Activated CD4-positive, alpha-beta T cell treated with anti-CD3 and anti-CD28 coated beads for 24 hours (primary cell): ENCODE data around the gene POC1B.

Experiments used
- DNase-seq, 2 donors: peaks; one replicate each; pipeline ENCODE4 v3.0.0-alpha.2; 2020; ENCODE audit warnings: low read depth in 2 of 2

The POC1B gene

GRCh38 chr12:89539426-89540223, 13.8 kb upstream of the POC1B start:
- no peak for DNase-seq

GRCh38 chr12:89538897-89539296, 13.1 kb upstream of the POC1B start:
- no peak for DNase-seq

GRCh38 chr12:89537389-89537788, 11.5 kb upstream of the POC1B start:
- no peak for DNase-seq

GRCh38 chr12:89529738-89530137, 3.9 kb upstream of the POC1B start:
- DNase-seq, result no peak

GRCh38 chr12:89528434-89528833, 2.6 kb upstream of the POC1B start:
- no peak for DNase-seq

GRCh38 chr12:89525305-89525823, 483 bp downstream of the POC1B start:
- peak; percentile 18 to 22 for DNase-seq

- peak; percentile 46 to 47 for DNase-seq
Measured at GRCh38 chr12:89524541-89525304, 1.1 kb downstream of the POC1B start, which contains the start of gene GALNT4. Gene GALNT4 (minus strand): TSS chr12:89524796. CDS start chr12:89524549, 247 bp downstream.

GRCh38 chr12:89523843-89524540, 1.9 kb downstream of the POC1B start:
- DNase-seq, result no peak

- DNase-seq, result no peak
Measured at GRCh38 chr12:89523393-89523792, 2.5 kb downstream of the POC1B start.

- DNase-seq, result no peak
Measured at GRCh38 chr12:89521364-89522223, 4.3 kb downstream of the POC1B start.

GRCh38 chr12:89517720-89518119, 8.1 kb downstream of the POC1B start:
- no peak for DNase-seq

GRCh38 chr12:89516633-89517032, 9.2 kb downstream of the POC1B start:
- DNase-seq, result no peak

- DNase-seq, result no peak
Measured at GRCh38 chr12:89514751-89515150, 11.1 kb downstream of the POC1B start.

- DNase-seq, result no peak
Measured at GRCh38 chr12:89513544-89513943, 12.3 kb downstream of the POC1B start.

- no peak for DNase-seq
Measured at GRCh38 chr12:89507015-89507824, 18.6 kb downstream of the POC1B start.

- DNase-seq, result no peak
Measured at GRCh38 chr12:89506050-89506449, 19.8 kb downstream of the POC1B start.

GRCh38 chr12:89504560-89505346, 21.1 kb downstream of the POC1B start:
- no peak for DNase-seq

- no peak for DNase-seq
Measured at GRCh38 chr12:89501793-89502192, 24.1 kb downstream of the POC1B start.

GRCh38 chr12:89499857-89500256, 26.0 kb downstream of the POC1B start:
- no peak for DNase-seq
